GM20000 (cell line): ENCODE measurements around the gene ZBTB18.

ENCODE experiments used
- DNase-seq: peaks from one replicate; pipeline ENCODE4 v3.0.0; 2012; ENCODE audit warnings: low spot score
- TF ChIP-seq, protein P1 (sequence below): IDR thresholded peaks from 2 replicates; pipeline ENCODE4 v1.5.1; 2012; ENCODE audit warnings: mild to moderate bottlenecking, control low read depth; ENCODE audit errors: extremely low read depth, missing control alignments

Gene ZBTB18

GRCh38 chr1:244097523-244098405, 46.7 kb downstream of the ZBTB18 start:
- DNase-seq = no peak
- TF ChIP-seq, protein P1, sequence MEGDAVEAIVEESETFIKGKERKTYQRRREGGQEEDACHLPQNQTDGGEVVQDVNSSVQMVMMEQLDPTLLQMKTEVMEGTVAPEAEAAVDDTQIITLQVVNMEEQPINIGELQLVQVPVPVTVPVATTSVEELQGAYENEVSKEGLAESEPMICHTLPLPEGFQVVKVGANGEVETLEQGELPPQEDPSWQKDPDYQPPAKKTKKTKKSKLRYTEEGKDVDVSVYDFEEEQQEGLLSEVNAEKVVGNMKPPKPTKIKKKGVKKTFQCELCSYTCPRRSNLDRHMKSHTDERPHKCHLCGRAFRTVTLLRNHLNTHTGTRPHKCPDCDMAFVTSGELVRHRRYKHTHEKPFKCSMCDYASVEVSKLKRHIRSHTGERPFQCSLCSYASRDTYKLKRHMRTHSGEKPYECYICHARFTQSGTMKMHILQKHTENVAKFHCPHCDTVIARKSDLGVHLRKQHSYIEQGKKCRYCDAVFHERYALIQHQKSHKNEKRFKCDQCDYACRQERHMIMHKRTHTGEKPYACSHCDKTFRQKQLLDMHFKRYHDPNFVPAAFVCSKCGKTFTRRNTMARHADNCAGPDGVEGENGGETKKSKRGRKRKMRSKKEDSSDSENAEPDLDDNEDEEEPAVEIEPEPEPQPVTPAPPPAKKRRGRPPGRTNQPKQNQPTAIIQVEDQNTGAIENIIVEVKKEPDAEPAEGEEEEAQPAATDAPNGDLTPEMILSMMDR = no peak

DNA sequence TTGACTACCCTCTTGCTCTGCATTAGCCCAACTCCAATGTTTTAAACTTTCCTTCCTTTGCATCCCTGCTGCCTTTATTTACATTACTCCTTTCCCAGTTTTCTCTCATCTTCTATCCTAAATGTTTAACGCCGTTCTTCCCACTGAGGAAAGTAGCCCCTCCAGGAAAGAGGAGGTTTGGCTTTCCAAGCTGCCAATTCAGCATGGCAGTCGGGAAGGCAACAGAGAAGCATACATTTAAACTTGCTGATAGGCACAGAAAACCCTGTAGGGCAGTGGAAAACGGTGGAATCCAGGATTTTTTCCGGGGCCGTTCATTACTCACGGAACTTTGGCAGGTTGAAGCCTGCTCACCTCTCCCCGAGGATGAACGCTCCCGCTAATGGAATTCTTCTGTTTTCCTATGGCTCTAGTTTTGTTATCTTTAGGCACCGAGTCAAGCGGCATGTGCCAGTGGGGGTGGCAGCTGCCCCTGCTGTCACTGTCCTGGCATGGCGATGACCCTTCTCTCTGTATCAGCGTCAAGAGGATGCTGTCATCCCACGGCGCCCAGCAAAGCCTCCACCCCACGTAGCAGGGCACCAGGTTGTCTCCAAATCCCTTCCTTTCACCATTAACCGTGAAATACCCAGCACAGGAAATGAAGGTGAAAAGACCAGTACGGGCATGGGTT, 48.3 kb downstream of the ZBTB18 start:
- TF ChIP-seq, protein P1 = no peak
- no peak for DNase-seq

- TF ChIP-seq, protein P1 = no peak
- no peak for DNase-seq
Measured at GRCh38 chr1:244100276-244100675, 49.2 kb downstream of the ZBTB18 start.

DNA sequence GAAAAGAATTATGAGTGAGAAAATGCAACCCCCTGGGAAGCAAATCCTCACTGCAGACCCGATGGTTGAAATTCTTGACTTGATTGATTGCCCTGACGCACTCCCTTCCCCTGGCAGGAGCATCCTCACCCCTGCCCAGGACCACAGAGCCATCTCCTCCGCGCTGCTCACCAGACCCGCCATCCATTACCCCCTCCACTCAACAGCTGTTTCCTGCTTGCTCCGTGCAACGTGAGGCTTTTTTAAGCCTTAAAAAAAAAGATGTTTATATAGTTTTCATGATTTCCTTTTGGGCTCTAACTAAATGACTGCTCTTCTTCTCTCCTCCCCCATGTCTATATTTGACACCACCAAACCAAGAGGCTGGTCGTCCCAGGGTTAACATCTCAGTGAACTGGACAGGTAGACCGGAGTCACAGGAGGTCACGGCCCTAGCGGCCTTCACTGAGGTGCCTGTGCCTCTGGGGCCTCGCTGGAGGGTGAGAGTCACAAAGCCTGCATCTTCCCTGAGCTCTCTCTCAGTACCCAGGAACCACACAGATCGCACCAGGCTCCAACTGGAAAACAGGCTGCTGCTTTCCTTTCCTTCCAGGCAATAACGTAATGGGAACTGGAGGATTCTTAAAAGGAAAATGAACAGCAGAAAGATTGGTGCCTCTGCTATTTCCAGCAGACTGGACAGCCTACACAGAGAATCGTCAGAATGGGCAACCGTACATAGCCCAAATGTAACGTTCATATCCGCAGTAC, 49.8 kb downstream of the ZBTB18 start:
- TF ChIP-seq, protein P1 = no peak
- no peak for DNase-seq

DNA sequence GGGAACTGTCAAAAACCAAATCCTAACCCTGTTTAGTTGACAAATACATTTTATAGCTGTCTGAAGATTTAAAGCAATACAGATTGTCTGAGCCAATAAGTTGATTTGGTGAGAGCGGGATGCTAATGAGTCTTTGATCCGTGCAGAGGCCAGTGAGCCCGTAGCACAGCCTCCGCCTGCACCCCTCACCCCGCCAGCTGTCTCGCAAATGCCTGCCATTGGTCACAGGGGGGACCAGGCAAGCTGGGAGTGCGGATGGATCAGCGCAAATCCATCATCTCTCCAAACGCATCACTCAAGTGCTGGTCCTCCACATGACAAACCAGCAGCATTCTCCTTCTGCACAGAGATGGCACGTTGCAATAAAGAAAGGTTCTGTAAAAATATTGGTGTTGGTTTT, 51.0 kb downstream of the ZBTB18 start:
- no peak for DNase-seq
- TF ChIP-seq, protein P1 = no peak

DNA sequence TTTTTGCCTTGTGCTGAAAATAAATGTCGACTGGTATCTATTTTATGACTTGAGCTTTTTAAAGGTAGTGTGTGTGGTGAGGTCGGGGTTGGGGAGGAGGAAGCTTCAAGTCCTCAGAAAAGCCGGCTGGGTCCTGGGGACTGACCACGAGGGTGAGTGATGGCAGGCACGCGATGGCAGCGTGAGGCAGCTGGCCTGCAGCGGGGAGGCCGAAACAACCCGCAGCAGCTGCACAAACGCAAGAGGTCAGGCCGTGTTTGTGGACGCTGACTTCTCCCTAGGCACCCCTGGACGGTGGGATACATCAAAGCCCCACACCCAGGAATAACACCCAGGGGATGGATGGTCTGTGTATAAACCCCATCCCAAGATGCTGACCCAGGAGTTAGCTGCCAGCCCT, 51.4 kb downstream of the ZBTB18 start:
- no peak for DNase-seq
- TF ChIP-seq, protein P1 = no peak
